HEK293T (cell line): ENCODE measurements around the gene DNAJB13.

ENCODE experiments used
- CTCF ChIA-PET: fragments of 350-600 bp; formaldehyde crosslinking; extraction: SDS; loops from one replicate; lab custom pipeline; 2021; ENCODE audit warnings: antibody characterized with exemption, inconsistent platforms; lab: Yijun Ruan, JAX
- POLR2A ChIA-PET: fragments of 350-600 bp; formaldehyde crosslinking; extraction: SDS; loops from one replicate; lab custom pipeline; 2020; ENCODE audit warnings: antibody characterized with exemption, inconsistent platforms; lab: Yijun Ruan, JAX
- DNase-seq: peaks from one replicate; pipeline ENCODE4 v3.0.0; 2012; ENCODE audit warnings: mixed read lengths; ENCODE audit errors: extremely low spot score
- ARNT ChIP-seq: fragments of 450-650 bp; IDR thresholded peaks from 2 replicates; pipeline ENCODE4 v1.6.1; 2017; ENCODE audit warnings: mild to moderate bottlenecking
- BHLHE40 ChIP-seq: fragments of 450-650 bp; IDR thresholded peaks from 2 replicates; pipeline ENCODE4 v1.6.1; 2016; ENCODE audit warnings: mild to moderate bottlenecking, moderate library complexity, borderline replicate concordance
- CTBP1 ChIP-seq: fragments of 450-650 bp; IDR thresholded peaks from 2 replicates; pipeline ENCODE4 v1.6.1; 2016; ENCODE audit warnings: borderline replicate concordance
- ELF4 ChIP-seq: fragments of 450-650 bp; IDR thresholded peaks from 2 replicates; pipeline ENCODE4 v1.6.1; 2017; ENCODE audit warnings: antibody characterized with exemption
- FOXA1 ChIP-seq: fragments of 450-650 bp; IDR thresholded peaks from 2 replicates; pipeline ENCODE4 v1.6.1; 2016; ENCODE audit warnings: mild to moderate bottlenecking
- FOXK2 ChIP-seq: fragments of 450-650 bp; IDR thresholded peaks from 2 replicates; pipeline ENCODE4 v1.6.1; 2016; ENCODE audit warnings: mild to moderate bottlenecking
- FOXM1 ChIP-seq: fragments of 450-650 bp; IDR thresholded peaks from 2 replicates; pipeline ENCODE4 v1.6.1; 2017; ENCODE audit warnings: mild to moderate bottlenecking, borderline replicate concordance
- HDGF ChIP-seq: fragments of 450-650 bp; IDR thresholded peaks from 2 replicates; pipeline ENCODE4 v1.6.1; 2017; ENCODE audit warnings: antibody characterized with exemption, borderline replicate concordance
- L3MBTL2 ChIP-seq: fragments of 450-650 bp; conservative IDR thresholded peaks from 2 replicates; pipeline ENCODE4 v1.6.1; 2016; ENCODE audit warnings: mild to moderate bottlenecking
- LEF1 ChIP-seq: fragments of 450-650 bp; IDR thresholded peaks from 2 replicates; pipeline ENCODE4 v1.6.1; 2017; ENCODE audit warnings: mild to moderate bottlenecking, borderline replicate concordance
- NFRKB ChIP-seq: fragments of 450-650 bp; IDR thresholded peaks from 2 replicates; pipeline ENCODE4 v1.6.1; 2016; ENCODE audit warnings: mild to moderate bottlenecking, moderate library complexity
- PKNOX1 ChIP-seq: fragments of 450-650 bp; IDR thresholded peaks from 2 replicates; pipeline ENCODE4 v1.6.1; 2016
- SP1 ChIP-seq: fragments of 450-650 bp; IDR thresholded peaks from 2 replicates; pipeline ENCODE4 v1.6.1; 2017
- SUZ12 ChIP-seq: fragments of 450-650 bp; IDR thresholded peaks from 2 replicates; pipeline ENCODE4 v1.6.1; 2016; ENCODE audit warnings: mild to moderate bottlenecking
- TARDBP ChIP-seq: fragments of 450-650 bp; IDR thresholded peaks from 2 replicates; pipeline ENCODE4 v1.6.1; 2016
- ZNF384 ChIP-seq: fragments of 450-650 bp; IDR thresholded peaks from 2 replicates; pipeline ENCODE4 v1.6.1; 2016

The DNAJB13 gene

GRCh38 chr11:74000307-74001133, 49.7 kb downstream of the DNAJB13 start:
- DNase-seq, result no peak
- no peak for TF ChIP-seq ARNT
- TF ChIP-seq CTBP1, result no peak
- TF ChIP-seq FOXA1, result no peak
- TF ChIP-seq SUZ12, result no peak
- TF ChIP-seq ELF4, result no peak
- TF ChIP-seq FOXM1, result no peak
- POLR2A ChIA-PET, result no interaction called here
- CTCF ChIA-PET, result no interaction called here

GRCh38 chr11:74001822-74002286, 51.0 kb downstream of the DNAJB13 start:
- no peak for TF ChIP-seq TARDBP
- TF ChIP-seq FOXM1, result no peak
- TF ChIP-seq SUZ12, result no peak
- no peak for TF ChIP-seq PKNOX1
- TF ChIP-seq L3MBTL2, result no peak
- TF ChIP-seq HDGF, result no peak
- TF ChIP-seq BHLHE40, result no peak
- TF ChIP-seq SP1, result no peak
- no peak for TF ChIP-seq ZNF384
- TF ChIP-seq FOXA1, result no peak

GRCh38 chr11:74002832-74003231, 52.0 kb downstream of the DNAJB13 start:
- DNase-seq, result no peak
- ChIA-PET POLR2A (interaction anchor here (1.1 kb wide), 1 partner anchor 20 kb away, joined by 3 read pairs; the partner anchor contains the start of gene UCP2), CTCF (no interaction called here)
- TF ChIP-seq TARDBP (no peak), NFRKB (no peak), FOXA1 (no peak), ARNT (no peak), FOXK2 (no peak), ELF4 (no peak), CTBP1 (no peak), BHLHE40 (no peak), FOXM1 (no peak), SUZ12 (no peak), L3MBTL2 (no peak), LEF1 (no peak), SP1 (no peak), HDGF (no peak), ZNF384 (no peak)

More at GRCh38 chr11:74001822-74002286, 51.0 kb downstream of the DNAJB13 start:
- ChIA-PET POLR2A (interaction anchor here (1.1 kb wide), 1 partner anchor 19 kb away, joined by 3 read pairs; the partner anchor contains the start of gene UCP2), CTCF (no interaction called here)
- DNase-seq, result no peak

GRCh38 chr11:74004046-74004695, 53.3 kb downstream of the DNAJB13 start:
- DNase-seq, result no peak
- POLR2A ChIA-PET, result interaction anchor here (0.9 kb wide), 1 partner anchor 22 kb away, joined by 3 read pairs; the partner anchor contains the start of gene UCP2
- CTCF ChIA-PET, result no interaction called here
- TF ChIP-seq FOXA1, result no peak
- TF ChIP-seq FOXM1, result no peak
- no peak for TF ChIP-seq HDGF
- no peak for TF ChIP-seq CTBP1
- TF ChIP-seq ELF4, result no peak
- TF ChIP-seq SP1, result no peak
- no peak for TF ChIP-seq ZNF384
- TF ChIP-seq LEF1, result no peak
- TF ChIP-seq SUZ12, result no peak
- TF ChIP-seq PKNOX1, result no peak
- TF ChIP-seq TARDBP, result no peak
- no peak for TF ChIP-seq FOXK2
- TF ChIP-seq ARNT, result no peak
- no peak for TF ChIP-seq BHLHE40
- TF ChIP-seq L3MBTL2, result no peak
- no peak for TF ChIP-seq NFRKB

- ChIA-PET POLR2A (interaction anchor here (0.9 to 1.0 kb wide), 2 partner anchors 22 to 488 kb away, joined by 3 read pairs; partner anchors contain the start of gene UCP2), CTCF (no interaction called here)
- TF ChIP-seq TARDBP (no peak), FOXM1 (no peak), ARNT (no peak), NFRKB (no peak), ELF4 (no peak), HDGF (no peak), SP1 (no peak), PKNOX1 (no peak), BHLHE40 (no peak), CTBP1 (no peak)
- no peak for DNase-seq
Measured at GRCh38 chr11:74004759-74005615, 54.2 kb downstream of the DNAJB13 start.
